Endothelial cell of umbilical vein (primary cell): Measurements from ENCODE around the gene FGD5.

Experiments used
- CTCF ChIP-seq, 2 donors: IDR thresholded peaks; 1 replicate in 1 of 2; 2 replicates in 1 of 2; pipeline ENCODE4 v1.5.1; 2011; ENCODE audit warnings: low read length in 2 of 2, mild to moderate bottlenecking in 2 of 2, moderate library complexity in 2 of 2, control low read depth in 1 of 2, inconsistent platforms in 1 of 2, low read depth in 1 of 2; ENCODE audit not compliant: insufficient read depth in 1 of 2; ENCODE audit errors: extremely low read depth in 1 of 2
- EZH2 ChIP-seq: IDR thresholded peaks from 2 replicates; pipeline ENCODE4 v1.6.1; 2012; ENCODE audit warnings: borderline replicate concordance, low read depth, mild to moderate bottlenecking, moderate library complexity, low read length, inconsistent platforms; ENCODE audit not compliant: severe bottlenecking
- JUN ChIP-seq: IDR thresholded peaks from 2 replicates; pipeline ENCODE4 v1.6.1; 2011; ENCODE audit warnings: borderline replicate concordance, low read depth; ENCODE audit not compliant: insufficient read length, insufficient read depth
- MAX ChIP-seq: IDR thresholded peaks from 2 replicates; pipeline ENCODE4 v1.6.1; 2011; ENCODE audit not compliant: insufficient read depth, insufficient read length
- POLR2A ChIP-seq: IDR thresholded peaks from 2 replicates; pipeline ENCODE4 v1.6.1; 2012; ENCODE audit warnings: low read depth, mild to moderate bottlenecking, control low read depth, low read length

GRCh38 chr3:14801668-14802380 is 16.9 kb upstream of the FGD5 start:
- TF ChIP-seq CTCF (IDR thresholded peaks at IDR 0.05; ENCODE audit: extremely low read depth in 1 of 2, insufficient read depth in 1 of 2, low read depth in 1 of 2, low read length in 2 of 2) (no peak), MAX (no peak), EZH2 (no peak), JUN (no peak), POLR2A (no peak)
